HG03103 (cell line): ENCODE data around the gene CTSW.
A peak's percentile ranks its signal among the peaks of the same experiment; 100 is the strongest.

Source experiments
- ATAC-seq: cut with Tn5 transposase; IDR thresholded peaks from one replicate; pipeline ENCODE4 v1.9.1; 2021; ENCODE audit warnings: low read depth; ENCODE audit not compliant: unreplicated experiment

CTSW gene

DNA sequence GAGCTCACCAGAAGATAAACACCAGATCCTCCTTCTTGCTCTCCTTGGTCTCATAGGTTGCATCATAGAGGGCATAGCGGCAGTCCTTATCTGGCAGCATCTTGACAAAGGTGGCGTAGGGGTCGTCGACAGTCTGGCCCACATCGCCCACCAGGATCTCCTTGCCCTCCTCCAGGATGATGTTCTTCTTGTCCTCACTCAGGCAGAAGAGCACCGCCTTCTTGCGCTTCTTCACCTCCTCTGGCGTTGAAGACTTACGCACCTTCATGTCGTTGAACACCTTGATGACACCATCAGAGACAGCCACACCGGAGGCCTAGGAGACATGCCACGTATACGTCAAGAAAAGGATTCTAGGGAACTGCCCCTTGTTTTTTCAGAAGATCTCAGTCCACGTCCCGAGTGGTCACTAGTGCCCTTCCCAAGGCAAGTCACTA, 23.7 kb upstream of the CTSW start:
- no peak for ATAC-seq

DNA sequence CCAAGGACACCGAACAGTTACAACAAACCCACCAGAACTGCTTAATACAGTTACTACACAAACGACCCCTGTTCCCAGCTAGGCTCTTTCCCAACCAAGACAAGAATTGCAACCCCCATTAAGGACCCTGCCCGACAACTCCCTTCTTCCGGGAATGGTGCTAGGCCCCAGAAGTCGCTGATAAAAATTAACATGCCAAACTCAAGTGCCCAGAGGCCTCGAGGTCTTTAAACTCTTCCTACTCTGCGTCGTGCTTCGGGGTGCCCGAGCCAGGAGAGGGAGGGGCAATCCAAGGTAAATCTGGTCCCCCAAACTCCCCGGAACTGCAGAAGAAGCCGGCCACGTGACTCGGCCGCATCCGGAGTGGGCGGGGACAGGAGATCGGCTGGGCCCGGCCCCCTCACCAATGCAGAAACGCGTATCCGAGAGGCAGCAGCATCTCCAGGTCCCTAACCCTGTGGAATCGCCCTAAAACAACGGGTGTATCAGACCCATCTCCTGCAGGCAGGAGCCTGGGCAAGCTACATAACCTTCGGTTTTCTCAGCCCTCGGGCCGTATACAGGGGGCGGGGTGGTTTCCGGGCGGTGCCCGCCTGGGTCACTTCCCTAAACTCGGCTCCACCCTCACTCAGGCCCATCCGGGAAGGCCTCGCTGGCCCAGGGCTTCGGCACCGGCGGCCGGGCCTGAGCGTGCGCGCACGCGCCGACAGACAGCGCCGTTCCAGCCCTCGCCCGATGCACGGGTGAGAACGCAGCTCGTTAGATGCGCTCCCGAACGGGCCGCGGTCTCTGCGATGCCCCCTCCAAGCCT, 22.7 kb upstream of the CTSW start:
- ATAC-seq: no peak

DNA sequence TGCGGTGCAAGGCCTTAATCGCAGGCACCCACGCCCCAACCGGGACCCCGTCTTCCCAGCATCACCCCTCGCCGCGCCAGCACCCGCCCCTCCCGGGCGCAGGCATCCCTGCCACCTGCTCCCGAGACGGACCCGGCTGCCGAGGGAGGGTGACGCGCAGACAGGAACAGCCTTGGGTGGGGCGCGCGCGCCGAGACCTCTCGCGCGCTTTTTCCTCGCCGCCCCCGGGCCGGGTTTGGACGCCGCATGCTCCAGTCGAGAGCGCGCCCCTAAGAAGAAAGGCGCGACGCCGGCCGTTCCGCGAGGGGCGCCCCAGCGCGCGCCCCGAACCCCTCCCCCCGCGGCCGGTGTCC, 22.2 kb upstream of the CTSW start:
- ATAC-seq: no peak

DNA sequence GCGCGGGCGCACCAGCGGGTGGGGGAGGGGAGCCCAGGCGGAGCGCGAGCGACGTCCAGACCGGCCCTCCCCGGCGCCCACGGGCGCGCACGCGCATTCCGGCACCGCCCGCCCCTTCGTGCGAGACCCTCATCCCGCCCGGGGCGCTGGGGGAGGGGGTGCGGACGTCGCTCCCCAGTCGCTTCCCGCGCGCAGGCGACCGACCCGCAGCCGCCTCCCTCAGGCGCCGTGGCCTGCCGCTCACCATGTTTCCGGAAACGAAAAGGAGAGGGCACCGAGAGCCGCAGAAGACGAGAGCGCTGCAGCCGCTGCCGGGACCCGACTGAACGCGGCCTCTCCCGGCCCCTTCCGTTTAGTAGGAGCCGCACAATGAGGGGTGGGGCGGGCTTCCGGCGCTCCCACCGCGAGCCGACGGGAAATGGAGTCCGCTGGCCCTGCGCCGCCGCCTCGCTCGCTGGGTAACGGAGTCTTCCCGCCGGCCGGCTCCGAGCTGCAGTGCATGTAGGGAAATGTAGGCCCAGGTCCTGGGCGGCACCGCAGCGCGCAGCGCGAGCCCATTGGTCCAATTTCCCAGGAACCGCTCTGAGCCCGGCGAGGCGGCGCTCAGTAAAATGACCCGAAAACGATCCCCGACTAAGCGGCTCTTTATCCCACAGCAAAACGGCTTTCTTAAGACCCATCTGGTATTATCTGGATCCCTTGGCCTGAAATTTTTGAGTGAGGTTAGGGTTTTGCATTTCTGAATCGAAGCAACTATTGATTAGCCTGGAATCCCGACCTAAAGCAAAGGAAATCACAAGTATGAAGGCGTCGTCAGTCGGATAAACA, 21.6 kb upstream of the CTSW start, which contains the start of gene CFL1:
Gene CFL1, minus strand, starts transcription at position 328 of the 828 bp plus-strand sequence. Its CDS starts 81 bp downstream, at position 247.
- peak; percentile 33 for ATAC-seq

GRCh38 chr11:65858681-65859087, 21.0 kb upstream of the CTSW start:
- no peak for ATAC-seq

GRCh38 chr11:65859095-65859811, 20.4 kb upstream of the CTSW start:
- ATAC-seq: peak; percentile 57

- no peak for ATAC-seq
Observed at GRCh38 chr11:65859812-65860277, 19.8 kb upstream of the CTSW start.

DNA sequence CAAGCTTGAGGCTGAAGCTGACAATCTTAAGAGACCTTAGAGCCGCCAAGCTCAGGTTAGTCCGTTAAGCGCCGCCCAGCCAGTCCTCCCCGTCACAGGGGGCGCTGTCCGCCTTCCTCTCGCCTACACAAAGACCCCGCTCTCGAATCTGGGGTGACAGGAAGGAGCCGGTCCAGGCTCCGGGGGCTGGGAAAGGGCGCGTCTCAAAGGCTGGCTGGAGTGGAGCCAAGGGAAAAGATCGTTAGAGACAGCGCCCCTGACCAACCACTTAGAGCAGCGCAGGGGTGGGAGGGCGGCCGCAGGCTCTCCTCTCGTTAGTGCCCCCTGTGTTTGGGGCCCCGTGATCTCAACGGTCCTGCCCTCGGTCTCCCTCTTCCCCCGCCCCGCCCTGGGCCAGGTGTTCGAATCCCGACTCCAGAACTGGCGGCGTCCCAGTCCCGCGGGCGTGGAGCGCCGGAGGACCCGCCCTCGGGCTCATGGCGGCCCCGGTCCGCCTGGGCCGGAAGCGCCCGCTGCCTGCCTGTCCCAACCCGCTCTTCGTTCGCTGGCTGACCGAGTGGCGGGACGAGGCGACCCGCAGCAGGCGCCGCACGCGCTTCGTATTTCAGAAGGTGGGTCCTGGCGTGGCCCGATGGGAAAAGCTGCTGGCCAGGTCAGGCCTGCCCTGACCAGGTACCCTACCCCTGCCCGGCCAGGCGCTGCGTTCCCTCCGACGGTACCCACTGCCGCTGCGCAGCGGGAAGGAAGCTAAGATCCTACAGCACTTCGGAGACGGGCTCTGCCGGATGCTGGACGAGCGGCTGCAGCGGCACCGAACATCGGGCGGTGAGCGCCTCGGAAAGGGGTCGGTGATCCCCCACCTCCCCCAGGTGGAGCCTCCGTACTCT, 19.1 kb upstream of the CTSW start, which contains the start of gene MUS81:
Gene MUS81, plus strand, starts transcription at position 156 of the 887 bp plus-strand sequence. Its CDS starts 321 bp downstream, at position 477.
- ATAC-seq: no peak

DNA sequence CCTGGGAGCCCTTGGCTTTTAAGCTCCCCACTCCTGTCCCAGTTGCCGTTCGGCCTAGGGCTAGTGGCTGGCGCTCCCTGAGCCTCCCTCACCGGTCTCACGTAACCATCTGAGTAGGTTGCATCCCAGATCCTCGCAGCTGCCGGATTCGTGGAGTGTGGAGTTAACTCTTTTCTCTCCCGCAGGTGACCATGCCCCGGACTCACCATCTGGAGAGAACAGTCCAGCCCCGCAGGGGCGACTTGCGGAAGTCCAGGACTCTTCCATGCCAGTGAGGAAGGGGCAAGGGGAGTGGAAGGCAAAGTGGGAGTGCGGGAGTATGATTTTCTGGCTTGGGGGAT, 18.5 kb upstream of the CTSW start:
- no peak for ATAC-seq

GRCh38 chr11:65861533-65862183, 18.0 kb upstream of the CTSW start:
- ATAC-seq: no peak

DNA sequence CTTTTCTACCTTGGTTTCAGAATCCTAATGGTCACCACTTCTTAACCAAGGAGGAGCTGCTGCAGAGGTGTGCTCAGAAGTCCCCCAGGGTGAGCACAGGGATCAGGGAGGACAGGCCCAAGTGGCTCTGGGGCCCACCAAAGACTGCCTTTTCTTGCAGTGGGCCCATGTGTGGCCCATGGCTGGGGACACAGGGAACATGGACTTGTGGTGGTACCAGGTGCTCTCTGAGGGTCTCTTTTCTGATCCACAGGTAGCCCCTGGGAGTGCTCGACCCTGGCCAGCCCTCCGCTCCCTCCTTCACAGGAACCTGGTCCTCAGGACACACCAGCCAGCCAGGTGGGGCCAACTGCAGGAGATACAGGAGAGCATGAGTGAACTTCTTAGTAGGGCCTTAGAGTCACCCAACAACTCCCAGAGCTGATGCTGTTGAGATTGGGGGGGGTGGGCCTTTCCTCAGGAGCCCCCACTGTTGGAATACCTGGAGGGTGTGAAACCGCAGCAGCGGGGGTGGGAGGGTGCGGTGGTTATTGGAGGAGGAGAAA, 17.4 kb upstream of the CTSW start:
- no peak for ATAC-seq

DNA sequence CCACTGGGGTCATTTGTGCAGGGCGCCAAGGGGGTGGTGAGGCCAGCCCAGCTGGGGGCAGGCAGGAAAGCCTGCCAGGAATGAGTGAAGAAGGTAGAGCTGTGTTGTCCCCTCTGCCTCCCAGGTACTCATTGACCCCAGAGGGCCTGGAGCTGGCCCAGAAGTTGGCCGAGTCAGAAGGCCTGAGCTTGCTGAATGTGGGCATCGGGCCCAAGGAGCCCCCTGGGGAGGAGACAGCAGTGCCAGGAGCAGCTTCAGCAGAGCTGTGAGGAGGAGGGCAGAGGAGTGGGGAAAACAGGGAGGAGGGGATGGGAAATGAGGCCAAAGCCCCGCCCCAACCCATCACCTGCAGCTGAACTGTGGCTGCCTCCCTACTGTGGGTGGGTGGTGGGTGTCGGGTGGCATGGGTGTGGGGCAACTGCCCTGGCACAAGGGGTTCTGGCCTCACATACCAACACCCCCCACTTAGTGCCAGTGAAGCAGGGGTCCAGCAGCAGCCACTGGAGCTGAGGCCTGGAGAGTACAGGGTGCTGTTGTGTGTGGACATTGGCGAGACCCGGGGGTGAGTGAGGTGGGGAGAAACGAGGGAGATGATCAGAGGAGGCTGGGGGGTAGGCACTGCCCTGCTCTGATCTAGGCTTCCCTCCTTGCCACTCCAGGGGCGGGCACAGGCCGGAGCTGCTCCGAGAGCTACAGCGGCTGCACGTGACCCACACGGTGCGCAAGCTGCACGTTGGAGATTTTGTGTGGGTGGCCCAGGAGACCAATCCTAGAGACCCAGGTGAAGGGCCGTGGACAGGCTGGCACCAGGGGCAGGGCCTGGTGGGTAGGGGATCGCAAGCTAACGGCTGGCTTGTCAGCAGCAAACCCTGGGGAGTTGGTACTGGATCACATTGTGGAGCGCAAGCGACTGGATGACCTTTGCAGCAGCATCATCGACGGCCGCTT, 16.4 kb upstream of the CTSW start:
- no peak for ATAC-seq

DNA sequence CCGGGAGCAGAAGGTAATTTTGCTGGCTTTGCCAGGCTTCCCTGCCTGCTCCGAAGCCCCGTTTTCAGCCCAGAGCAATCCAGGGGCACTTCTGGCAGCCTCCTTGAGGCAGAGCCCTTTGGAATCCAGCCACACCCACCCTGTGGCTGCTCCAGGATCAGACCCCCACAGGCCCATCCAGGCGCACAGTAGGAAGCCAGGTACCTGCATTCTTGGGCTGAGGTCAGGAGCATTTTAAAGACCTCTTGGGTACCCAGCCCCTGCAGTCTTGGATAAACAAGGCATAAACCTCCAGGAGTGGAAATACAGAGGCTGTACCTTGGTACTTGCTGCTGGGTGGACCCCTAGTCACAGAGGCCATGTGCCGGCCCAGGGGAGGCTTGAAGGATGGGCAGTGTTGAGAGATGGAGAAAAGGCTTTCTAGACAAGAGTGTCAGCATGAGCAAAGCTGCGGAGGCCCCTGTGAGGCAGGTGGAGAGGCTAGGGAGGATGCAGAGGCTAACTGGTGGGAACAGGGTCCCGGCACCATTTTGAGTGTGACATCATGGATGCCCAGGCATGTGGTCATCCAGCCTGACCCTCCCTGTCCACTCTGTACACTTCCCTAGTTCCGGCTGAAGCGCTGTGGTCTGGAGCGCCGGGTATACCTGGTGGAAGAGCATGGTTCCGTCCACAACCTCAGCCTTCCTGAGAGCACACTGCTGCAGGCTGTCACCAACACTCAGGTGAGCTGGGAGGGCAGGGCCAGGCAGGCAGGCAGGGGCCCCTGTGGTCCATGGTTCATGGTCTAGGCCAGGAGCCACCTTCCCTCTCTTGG, 15.5 kb upstream of the CTSW start:
- no peak for ATAC-seq

- no peak for ATAC-seq
Observed at GRCh38 chr11:65864706-65865471, 14.7 kb upstream of the CTSW start.

DNA sequence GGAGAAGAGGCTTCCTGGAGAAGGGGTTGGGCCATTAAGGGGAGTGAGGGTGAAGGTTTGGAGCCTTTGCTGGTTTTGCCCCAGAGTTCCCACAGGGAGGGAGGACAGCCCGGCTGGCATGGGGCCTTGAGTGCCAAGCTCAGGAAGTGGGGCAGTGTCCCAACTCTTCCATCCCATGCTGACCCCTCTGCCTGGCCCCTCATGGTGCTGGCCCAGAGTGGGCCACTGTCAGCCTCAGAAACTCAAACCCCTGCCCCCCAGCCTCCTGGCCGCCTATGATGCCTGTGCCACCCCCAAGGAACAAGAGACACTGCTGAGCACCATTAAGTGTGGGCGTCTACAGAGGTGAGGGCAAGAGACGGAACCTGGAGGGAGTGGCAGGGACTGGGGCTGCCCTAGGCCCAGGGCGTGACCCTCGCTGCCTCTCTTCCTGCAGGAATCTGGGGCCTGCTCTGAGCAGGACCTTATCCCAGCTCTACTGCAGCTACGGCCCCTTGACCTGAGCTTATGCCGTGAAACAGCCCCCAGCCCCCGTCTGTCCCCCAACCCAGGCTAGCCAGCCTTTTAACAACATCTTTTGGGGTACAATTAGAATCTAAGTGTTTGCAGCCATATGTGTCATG, 14.0 kb upstream of the CTSW start:
- ATAC-seq: no peak
